Lower leg skin (tissue), 4 donors: ENCODE measurements around the gene MYO1C. TPM values are rescaled to one million over a fixed set of nuclear protein-coding genes. Genes with fewer than 3 reads are reported as not detected.
"Not testable (repeated sequence)": the region's sequence is repeated elsewhere in the genome, so short reads cannot be mapped to it uniquely, and the experiment has no call there.

ENCODE experiments used
- DNase-seq, 2 donors: peaks; one replicate each; pipeline ENCODE4 v3.0.0-alpha.2; 2019; ENCODE audit warnings: low spot score in 2 of 2
- H3K4me3 ChIP-seq: fragments of 200-600 bp; sonication (generic); 2 replicates; pipeline ENCODE4 v1.5.1; 2017; ENCODE audit warnings: mild to moderate bottlenecking, low read depth; ENCODE audit not compliant: poor library complexity, severe bottlenecking
- CTCF ChIP-seq, 3 donors: fragments of 450-650 bp; IDR thresholded peaks; one replicate each; pipeline ENCODE4 v1.5.1; 2016; ENCODE audit warnings: antibody characterized with exemption in 3 of 3, mild to moderate bottlenecking in 3 of 3, moderate library complexity in 2 of 3
- POLR2A ChIP-seq, 2 donors: fragments of 450-650 bp; IDR thresholded peaks; one replicate each; pipeline ENCODE4 v1.6.1; 2016 to 2017; ENCODE audit warnings: antibody characterized with exemption in 2 of 2, mild to moderate bottlenecking in 1 of 2, moderate library complexity in 1 of 2
- WGBS, 2 donors: methylation state at CpG; one replicate each; pipeline ENCODE4 v1.1.5; 2018; 5-methylcytosine and 5-hydroxymethylcytosine counted together
- intact Hi-C: fragments of 100-400 bp; cut with DNase I; formaldehyde crosslinking; loops from one replicate; pipeline ENCODE4 v1.15.0; 2023; ENCODE audit warnings: low total_unique reads
- total RNA-seq, 4 donors: library from RNA; depleted of rRNA; stranded (reverse); fragments of >200 nt; gene quantifications; one replicate each; pipeline ENCODE4 v1.1.0, GENCODE V29; 2016

MYO1C gene
- total RNA-seq, 4 donors from 2014 or later: 71.3 to 101 (median 84.8) TPM

- no peak for DNase-seq
- no peak for TF ChIP-seq CTCF (IDR thresholded peaks at IDR 0.05)
- TF ChIP-seq POLR2A (IDR thresholded peaks at IDR 0.05): no peak
- no peak overlapping the region for H3K4me3 ChIP-seq
- intact Hi-C loops: no loop called here
- 60 to 63% methylated on average over 5 of the region's 5 CpGs for WGBS, 2 donors
Measured at GRCh38 chr17:1452836-1453235, 39.6 kb downstream of the MYO1C start.

- intact Hi-C loops, H3K4me3 ChIP-seq, DNase-seq: not testable (repeated sequence)
- 97 to 98% methylated on average over 21 of the region's 21 CpGs for WGBS, 2 donors
Measured at GRCh38 chr17:1450261-1450660, 42.2 kb downstream of the MYO1C start.

- no peak for DNase-seq
- WGBS, 2 donors: 81 to 89% methylated on average over 5 of the region's 5 CpGs
- intact Hi-C loops: no loop called here
- no peak for TF ChIP-seq CTCF (IDR thresholded peaks at IDR 0.05)
- no peak for TF ChIP-seq POLR2A (IDR thresholded peaks at IDR 0.05)
- no peak overlapping the region for H3K4me3 ChIP-seq
Measured at GRCh38 chr17:1449412-1449967, 43.0 kb downstream of the MYO1C start.

GRCh38 chr17:1447052-1447451 lies 45.4 kb downstream of the MYO1C start:
- 45 to 49% methylated on average over 7 of the region's 7 CpGs for WGBS, 2 donors
- intact Hi-C loops: no loop called here
- no peak overlapping the region for H3K4me3 ChIP-seq
- DNase-seq: no peak
- TF ChIP-seq POLR2A (IDR thresholded peaks at IDR 0.05) (no peak), CTCF (IDR thresholded peaks at IDR 0.05) (no peak)

- DNase-seq: no peak
- 79 to 82% methylated on average over 12 of the region's 12 CpGs for WGBS, 2 donors
- TF ChIP-seq CTCF (IDR thresholded peaks at IDR 0.05): no peak
- intact Hi-C loops: no loop called here
- H3K4me3 ChIP-seq: no peak overlapping the region
Measured at GRCh38 chr17:1446201-1446600, 46.3 kb downstream of the MYO1C start.

- DNase-seq, intact Hi-C loops, H3K4me3 ChIP-seq: not testable (repeated sequence)
- WGBS, 2 donors: 83 to 94% methylated on average over 4 of the region's 4 CpGs
Measured at GRCh38 chr17:1445695-1446094, 46.8 kb downstream of the MYO1C start.

- 99 to 100% methylated on average over 6 of the region's 6 CpGs for WGBS, 2 donors
- DNase-seq, H3K4me3 ChIP-seq, intact Hi-C loops: not testable (repeated sequence)
Measured at GRCh38 chr17:1442721-1443120, 49.8 kb downstream of the MYO1C start.
